ENCODE data around the gene E2F3.

- TF ChIP-seq CTCF (IDR thresholded peaks at IDR 0.05) = no peak
- TF ChIP-seq POLR2A (IDR thresholded peaks at IDR 0.05; ENCODE audit: low read length) = no peak
- TF ChIP-seq SREBF2 (IDR thresholded peaks at IDR 0.05) = no peak
- no peak for TF ChIP-seq HOXB13 (CRISPR knock-in tag; IDR thresholded peaks at IDR 0.05; ENCODE audit: low read depth)
- no peak for TF ChIP-seq POLR2AphosphoS2 (conservative IDR thresholded peaks at IDR 0.05; ENCODE audit: low read length)
- no peak for TF ChIP-seq PHF8 (IDR thresholded peaks at IDR 0.05; ENCODE audit: borderline replicate concordance, low read depth)
These were observed 95.7 kb downstream of the E2F3 start for GRCh38 chr6:20497216-20498040.

Data from A549 (cell line).